IMR-90 (cell line): Measurements from ENCODE around the gene CGNL1. TPM values are rescaled to one million over a fixed set of nuclear protein-coding genes. Genes with fewer than 3 reads are reported as not detected.

Experiments used
- ATAC-seq: fragments of 200-7000 bp; cut with Tn5 transposase; 2 replicates; pipeline ENCODE4 v1.9.1; 2020; ENCODE audit warnings: low read depth, mild to moderate bottlenecking, moderate library complexity
- BruUV-seq: library from RNA; stranded (reverse); fragments of 400-500 nt; replicated peaks from 2 replicates; lab custom pipeline; 2021; lab: Mats Ljungman, UMichigan
- CTCF ChIA-PET: fragments of 300-600 bp; formaldehyde crosslinking; extraction: SDS; loops from one replicate; lab custom pipeline; 2021; ENCODE audit warnings: antibody characterized with exemption; lab: Yijun Ruan, JAX
- POLR2A ChIA-PET: fragments of 300-600 bp; sonication (Branson Sonifier 250); formaldehyde crosslinking; loops from one replicate; lab custom pipeline; 2022; ENCODE audit warnings: antibody characterized with exemption; ENCODE audit not compliant: unreplicated experiment; lab: Charles Lee
- DNase-seq: peaks from one replicate; pipeline ENCODE4 v3.0.0; 2013
- H2AFZ ChIP-seq: replicated peaks from 2 replicates; pipeline ENCODE3; 2013; ENCODE audit warnings: low read length, mild to moderate bottlenecking; ENCODE audit not compliant: poor library complexity
- H2AK5ac ChIP-seq: 2 replicates; pipeline ENCODE4 v1.6.1; 2013; ENCODE audit warnings: low read depth, low read length, inconsistent platforms
- H2AK9ac ChIP-seq: replicated peaks from 2 replicates; pipeline ENCODE3; 2013; ENCODE audit warnings: mild to moderate bottlenecking, low read depth, low read length, moderate library complexity; ENCODE audit not compliant: poor library complexity
- H2BK120ac ChIP-seq: 2 replicates; pipeline ENCODE4 v1.6.1; 2013; ENCODE audit warnings: low read depth, low read length, inconsistent platforms
- H2BK15ac ChIP-seq: 3 replicates; pipeline ENCODE4 v1.6.1; 2013; ENCODE audit warnings: low read depth, low read length, inconsistent platforms
- H2BK20ac ChIP-seq: 2 replicates; pipeline ENCODE4 v1.6.1; 2013; ENCODE audit warnings: low read depth, mild to moderate bottlenecking, inconsistent platforms, low read length, moderate library complexity
- H2BK5ac ChIP-seq: 2 replicates; pipeline ENCODE4 v1.6.1; 2013; ENCODE audit warnings: mild to moderate bottlenecking, low read depth, low read length, inconsistent platforms; ENCODE audit not compliant: poor library complexity, severe bottlenecking
- H3K14ac ChIP-seq: replicated peaks from 2 replicates; pipeline ENCODE4 v1.6.1; 2013; ENCODE audit warnings: low read depth, low read length, inconsistent platforms
- H3K18ac ChIP-seq: 2 replicates; pipeline ENCODE4 v1.6.1; 2013; ENCODE audit warnings: low read depth, low read length, control low read depth
- H3K23ac ChIP-seq: 2 replicates; pipeline ENCODE4 v1.6.1; 2013; ENCODE audit warnings: low read depth, low read length, inconsistent platforms
- H3K27ac ChIP-seq: 2 replicates; pipeline ENCODE4 v1.5.1; 2013; ENCODE audit warnings: mild to moderate bottlenecking, control low read depth, low read length; ENCODE audit not compliant: insufficient read depth
- H3K27me3 ChIP-seq: 2 replicates; pipeline ENCODE4 v1.6.1; 2013; ENCODE audit warnings: low read length; ENCODE audit not compliant: control insufficient read depth, insufficient read depth
- H3K36me3 ChIP-seq: 2 replicates; pipeline ENCODE4 v1.6.1; 2013; ENCODE audit warnings: low read length, mixed read lengths; ENCODE audit not compliant: control insufficient read depth, insufficient read depth
- H3K4ac ChIP-seq: 2 replicates; pipeline ENCODE4 v1.6.1; 2013; ENCODE audit warnings: low read depth, low read length, inconsistent platforms
- H3K4me1 ChIP-seq: 2 replicates; pipeline ENCODE4 v1.6.1; 2013; ENCODE audit warnings: low read length, mixed read lengths; ENCODE audit not compliant: control insufficient read depth, insufficient read depth
- H3K4me2 ChIP-seq: 2 replicates; pipeline ENCODE4 v1.6.1; 2013; ENCODE audit warnings: low read depth, mild to moderate bottlenecking, control low read depth, low read length, moderate library complexity
- H3K4me3 ChIP-seq: 2 replicates; pipeline ENCODE4 v1.5.1; 2013; ENCODE audit warnings: low read depth, mild to moderate bottlenecking, control low read depth, low read length, moderate library complexity; ENCODE audit not compliant: insufficient read depth
- H3K56ac ChIP-seq: 2 replicates; pipeline ENCODE4 v1.6.1; 2013; ENCODE audit warnings: low read length, inconsistent platforms; ENCODE audit not compliant: insufficient read depth; ENCODE audit errors: extremely low read depth
- H3K79me1 ChIP-seq, 2 experiments: 2 replicates each; pipeline ENCODE4 v1.6.1; 2013; ENCODE audit warnings: low read length in 2 of 2, inconsistent platforms in 1 of 2, low read depth in 1 of 2
- H3K9ac ChIP-seq: 2 replicates; pipeline ENCODE4 v1.6.1; 2013; ENCODE audit warnings: low read depth, low read length, control low read depth
- H3K9me1 ChIP-seq: 2 replicates; pipeline ENCODE4 v1.6.1; 2013; ENCODE audit warnings: low read length, inconsistent platforms; ENCODE audit not compliant: insufficient read depth
- H3K9me3 ChIP-seq: 2 replicates; pipeline ENCODE4 v1.6.1; 2013; ENCODE audit warnings: low read length; ENCODE audit not compliant: control insufficient read depth, insufficient read depth
- H4K20me1 ChIP-seq: 2 replicates; pipeline ENCODE4 v1.6.1; 2013; ENCODE audit warnings: low read length, inconsistent platforms; ENCODE audit not compliant: insufficient read depth
- H4K5ac ChIP-seq: 2 replicates; pipeline ENCODE4 v1.6.1; 2013; ENCODE audit warnings: mild to moderate bottlenecking, low read depth, low read length, control low read depth
- H4K8ac ChIP-seq, 2 experiments: 2 replicates each; pipeline ENCODE4 v1.6.1; 2013; ENCODE audit warnings: low read depth in 2 of 2, low read length in 2 of 2, control low read depth in 1 of 2, inconsistent platforms in 1 of 2
- H4K91ac ChIP-seq: 2 replicates; pipeline ENCODE4 v1.6.1; 2013; ENCODE audit warnings: low read depth, low read length, inconsistent platforms; ENCODE audit not compliant: insufficient read depth
- BHLHE40 ChIP-seq: fragments of 150-350 bp; IDR thresholded peaks from 2 replicates; pipeline ENCODE4 v1.6.1; 2016; ENCODE audit warnings: mild to moderate bottlenecking, low read depth, low read length
- CEBPB ChIP-seq: IDR thresholded peaks from 2 replicates; pipeline ENCODE4 v1.6.1; 2012; ENCODE audit warnings: low read depth, low read length, improper control_type of control experiment
- CTCF ChIP-seq: conservative IDR thresholded peaks from 2 replicates; pipeline ENCODE4 v1.5.1; 2012; ENCODE audit warnings: mild to moderate bottlenecking, low read depth, low read length, improper control_type of control experiment
- FOS ChIP-seq: fragments of 150-350 bp; IDR thresholded peaks from 2 replicates; pipeline ENCODE4 v1.6.1; 2016; ENCODE audit warnings: low read depth, low read length
- MAZ ChIP-seq: IDR thresholded peaks from 2 replicates; pipeline ENCODE4 v1.6.1; 2012; ENCODE audit warnings: low read depth, mild to moderate bottlenecking, low read length, improper control_type of control experiment, moderate library complexity, borderline replicate concordance
- MXI1 ChIP-seq: IDR thresholded peaks from 2 replicates; pipeline ENCODE4 v1.6.1; 2012; ENCODE audit warnings: low read depth, mild to moderate bottlenecking, low read length, moderate library complexity, borderline replicate concordance
- NFE2L2 ChIP-seq: fragments of 150-350 bp; IDR thresholded peaks from 2 replicates; pipeline ENCODE4 v1.6.1; 2016; ENCODE audit warnings: low read depth, mild to moderate bottlenecking, low read length
- POLR2A ChIP-seq: IDR thresholded peaks from 2 replicates; pipeline ENCODE4 v1.6.1; 2012; ENCODE audit warnings: mild to moderate bottlenecking, low read depth, low read length
- RAD21 ChIP-seq: IDR thresholded peaks from 2 replicates; pipeline ENCODE4 v1.6.1; 2012; ENCODE audit warnings: low read length, improper control_type of control experiment
- RCOR1 ChIP-seq: IDR thresholded peaks from 2 replicates; pipeline ENCODE4 v1.6.1; 2012; ENCODE audit warnings: mild to moderate bottlenecking, low read length, improper control_type of control experiment; ENCODE audit not compliant: insufficient replicate concordance
- RFX5 ChIP-seq: IDR thresholded peaks from 2 replicates; pipeline ENCODE4 v1.8.0; 2012; ENCODE audit warnings: low read depth, mild to moderate bottlenecking, low read length, moderate library complexity
- SMC3 ChIP-seq: fragments of 150-350 bp; IDR thresholded peaks from 2 replicates; pipeline ENCODE4 v1.6.1; 2016; ENCODE audit warnings: low read depth, mild to moderate bottlenecking, antibody characterized with exemption, low read length, moderate library complexity
- USF2 ChIP-seq: fragments of 150-350 bp; IDR thresholded peaks from 2 replicates; pipeline ENCODE4 v1.6.1; 2017; ENCODE audit warnings: mild to moderate bottlenecking, antibody characterized with exemption, low read length, low read depth
- WGBS, 2 experiments: methylation state at CpG; one replicate each; pipeline versions ENCODE4 v1.1.5 to v1.1.7; 2013; ENCODE audit warnings: missing lambda C conversion rate in 2 of 2; ENCODE audit not compliant: insufficient read length in 1 of 2; ENCODE audit errors: extremely low coverage in 2 of 2; 5-methylcytosine and 5-hydroxymethylcytosine counted together
- dilution Hi-C: fragments of 300-500 bp; cut with HindIII; formaldehyde crosslinking; loops from one replicate; pipeline ENCODE4 v1.14.3; 2018; ENCODE audit warnings: low sequenced_read_pairs; ENCODE audit not compliant: unreplicated experiment
- in situ Hi-C: fragments of 300-500 bp; cut with MboI; formaldehyde crosslinking; loops from 3 replicates; pipeline ENCODE4 v1.14.3; 2019; ENCODE audit warnings: low sequenced_read_pairs, inconsistent platforms, mixed read lengths
- intact Hi-C: fragments of 100-400 bp; cut with micrococcal nuclease; formaldehyde crosslinking; loops from 2 replicates; pipeline ENCODE4 v1.10.0; 2022
- polyA plus RNA-seq, 3 experiments: library from polyadenylated mRNA; depleted of rRNA; stranded (reverse); fragments of >200 nt; gene quantifications; 2 replicates each; pipeline ENCODE4 v1.2.3, GENCODE V29; 2012; ENCODE audit warnings: low replicate concordance in 1 of 3
- total RNA-seq: library from RNA; depleted of rRNA; stranded (reverse); fragments of >200 nt; gene quantifications from 2 replicates; pipeline ENCODE4 v1.2.3, GENCODE V29; 2012

CGNL1 gene
- total and polyA plus RNA-seq, 2 of the 4 experiments (the other 2 are of a cell fraction), result 0.07 to 0.18 TPM

- H2AFZ ChIP-seq, result no peak overlapping the region
- ATAC-seq (no peak), DNase-seq (no peak)
- no peak overlapping the region for H2BK120ac ChIP-seq
- no peak overlapping the region for H4K5ac ChIP-seq
- no peaks in the 10 kb centered on the region for H3K4me1 ChIP-seq
- no peak overlapping the region for H3K4me3 ChIP-seq
- no peak overlapping the region for H3K4ac ChIP-seq
- no peaks in the 10 kb centered on the region for H3K9me3 ChIP-seq
- H3K79me1 ChIP-seq, result no peaks in the 10 kb centered on the region
- no peak overlapping the region for H2BK5ac ChIP-seq
- H2BK20ac ChIP-seq, result no peak overlapping the region
- H2BK15ac ChIP-seq, result no peak overlapping the region
- no peak overlapping the region for H3K9ac ChIP-seq
- H4K20me1 ChIP-seq, result no peaks in the 10 kb centered on the region
- intact Hi-C loops (no loop called here), in situ Hi-C loops (no loop called here), dilution Hi-C loops (no loop called here)
- H2AK9ac ChIP-seq, result no peak overlapping the region
- no peak overlapping the region for H4K8ac ChIP-seq
- ChIA-PET CTCF (no interaction called here), POLR2A (no interaction called here)
- H3K56ac ChIP-seq, result no peak overlapping the region
- H3K27ac ChIP-seq, result no peak overlapping the region
- peaks cover 32% of the 10 kb centered on the region for H3K27me3 ChIP-seq
- no peak overlapping the region for H4K91ac ChIP-seq
- WGBS, 2 experiments, result 80% methylated on average over 4 of the region's 13 CpGs; no CpG with 5 or more reads in 1 of the 2 experiments
- no peak overlapping the region for H3K23ac ChIP-seq
- no peak overlapping the region for H3K18ac ChIP-seq
- no TSS peak for BruUV-seq
- H2AK5ac ChIP-seq, result no peak overlapping the region
- H3K14ac ChIP-seq, result no peak overlapping the region
- TF ChIP-seq NFE2L2 (no peak), POLR2A (no peak), MXI1 (no peak), USF2 (no peak), SMC3 (no peak), RCOR1 (no peak), CTCF (no peak), MAZ (no peak), FOS (no peak), CEBPB (no peak), RAD21 (no peak), BHLHE40 (no peak), RFX5 (no peak)
- no peak overlapping the region for H3K4me2 ChIP-seq
- H3K9me1 ChIP-seq, result no peaks in the 10 kb centered on the region; the same call in 1 of the 2 replicates
- H3K36me3 ChIP-seq, result no peaks in the 10 kb centered on the region
These were observed 42.3 kb downstream of the CGNL1 start for GRCh38 chr15:57418635-57419034.
